H1 (cell line): Measurements from ENCODE around the gene DLGAP3. TPM values are rescaled to one million over a fixed set of nuclear protein-coding genes. Genes with fewer than 3 reads are reported as not detected.
A peak's percentile ranks its signal among the peaks of the same experiment; 100 is the strongest.

ENCODE experiments used
- CTCF ChIA-PET: fragments of 300-600 bp; sonication (Branson Sonifier 250); formaldehyde crosslinking; loops from one replicate; lab custom pipeline; 2021; ENCODE audit not compliant: partially characterized antibody; lab: Charles Lee
- POLR2A ChIA-PET: fragments of 300-600 bp; sonication (Branson Sonifier 250); formaldehyde crosslinking; loops from one replicate; lab custom pipeline; 2021; ENCODE audit warnings: inconsistent platforms; ENCODE audit not compliant: partially characterized antibody; lab: Charles Lee
- DNase-seq, 2 experiments: peaks; one replicate each; pipeline versions ENCODE4 v3.0.0 to v3.0.0-alpha.2; 2010 to 2022; ENCODE audit warnings: low spot score in 2 of 2, low read depth in 1 of 2, mixed read lengths in 1 of 2
- FAIRE-seq: peaks from 2 replicates; lab custom pipeline; 2011; peaks lifted over from hg19 to GRCh38; lab: Jason Lieb, UNC
- H2AFZ ChIP-seq: 2 replicates; pipeline ENCODE4 v1.8.1; 2012; ENCODE audit warnings: low read length, inconsistent platforms
- H2AK5ac ChIP-seq: 2 replicates; pipeline ENCODE4 v1.6.1; 2013; ENCODE audit warnings: low read depth, low read length
- H2BK120ac ChIP-seq: replicated peaks from 2 replicates; pipeline ENCODE3; 2013; ENCODE audit warnings: low read depth, low read length, inconsistent platforms
- H2BK12ac ChIP-seq: 2 replicates; pipeline ENCODE4 v1.6.1; 2013; ENCODE audit warnings: low read depth, low read length
- H2BK15ac ChIP-seq: 2 replicates; pipeline ENCODE4 v1.6.1; 2013; ENCODE audit warnings: low read length
- H2BK20ac ChIP-seq: 2 replicates; pipeline ENCODE4 v1.6.1; 2013; ENCODE audit warnings: low read length
- H2BK5ac ChIP-seq: 2 replicates; pipeline ENCODE4 v1.6.1; 2013; ENCODE audit warnings: low read depth, low read length
- H3K14ac ChIP-seq: 2 replicates; pipeline ENCODE4 v1.6.1; 2013; ENCODE audit warnings: inconsistent platforms; ENCODE audit not compliant: insufficient read length
- H3K18ac ChIP-seq: 2 replicates; pipeline ENCODE4 v1.6.1; 2013; ENCODE audit warnings: low read length; ENCODE audit errors: extremely low read depth
- H3K23ac ChIP-seq: 2 replicates; pipeline ENCODE4 v1.6.1; 2013; ENCODE audit warnings: inconsistent platforms; ENCODE audit not compliant: insufficient read length
- H3K23me2 ChIP-seq: 2 replicates; pipeline ENCODE4 v1.6.1; 2013; ENCODE audit warnings: low read depth, low read length
- H3K27ac ChIP-seq: 2 replicates; pipeline ENCODE4 v1.6.1; 2011; ENCODE audit warnings: low read depth, low read length, inconsistent platforms
- H3K27me3 ChIP-seq, 4 experiments: replicated peaks in 1 of 4; 1 replicate in 1 of 4; 2 replicates in 3 of 4; pipeline versions ENCODE4 v1.6.1 to v1.8.1; 2011 to 2013; ENCODE audit warnings: low read length in 3 of 4, mild to moderate bottlenecking in 3 of 4, inconsistent platforms in 2 of 4, mixed read lengths in 2 of 4, moderate library complexity in 1 of 4; ENCODE audit not compliant: control insufficient read depth in 3 of 4, insufficient read depth in 3 of 4; ENCODE audit errors: extremely low read depth in 1 of 4
- H3K36me3 ChIP-seq, 4 experiments: 2 replicates each; pipeline versions ENCODE4 v1.6.1 to v1.8.1; 2011 to 2013; ENCODE audit warnings: mild to moderate bottlenecking in 4 of 4, low read length in 3 of 4, moderate library complexity in 2 of 4, control low read depth in 1 of 4, inconsistent platforms in 1 of 4; ENCODE audit not compliant: insufficient read depth in 4 of 4, control insufficient read depth in 2 of 4
- H3K4ac ChIP-seq: replicated peaks from 2 replicates; pipeline ENCODE3; 2013; ENCODE audit warnings: low read length, low read depth, mixed read lengths, inconsistent platforms; ENCODE audit not compliant: insufficient read length
- H3K4me1 ChIP-seq, 4 experiments: replicated peaks in 1 of 4; 1 replicate in 1 of 4; 2 replicates in 3 of 4; pipeline versions ENCODE4 v1.6.1 to v1.8.1; 2011 to 2013; ENCODE audit warnings: low read length in 3 of 4, inconsistent platforms in 2 of 4, mixed read lengths in 1 of 4; ENCODE audit not compliant: insufficient read depth in 4 of 4, control insufficient read depth in 3 of 4
- H3K4me2 ChIP-seq, 2 experiments: 2 replicates each; pipeline versions ENCODE4 v1.6.1 to v1.8.1; 2011 to 2013; ENCODE audit warnings: low read depth in 2 of 2, low read length in 2 of 2, control low read depth in 1 of 2, inconsistent platforms in 1 of 2, mild to moderate bottlenecking in 1 of 2; ENCODE audit not compliant: insufficient read depth in 1 of 2
- H3K4me3 ChIP-seq, 4 experiments: fragments of 200-600, 300-600 bp in 1 of 4; sonication (generic), shearing (Covaris generic), sonication (Bioruptor Twin) in 1 of 4; 2 replicates each; pipeline versions ENCODE4 v1.5.1 to v1.8.1; 2011 to 2016; ENCODE audit warnings: low read length in 4 of 4, low read depth in 3 of 4, control low read depth in 2 of 4, inconsistent platforms in 2 of 4, mild to moderate bottlenecking in 2 of 4, mixed read lengths in 1 of 4, moderate library complexity in 1 of 4; ENCODE audit not compliant: insufficient read depth in 2 of 4; ENCODE audit errors: extremely low read depth in 1 of 4
- H3K56ac ChIP-seq: replicated peaks from 2 replicates; pipeline ENCODE3; 2013; ENCODE audit warnings: low read depth, mild to moderate bottlenecking, mixed read lengths, low read length, inconsistent platforms; ENCODE audit not compliant: insufficient read length
- H3K79me1 ChIP-seq: 2 replicates; pipeline ENCODE4 v1.6.1; 2013; ENCODE audit warnings: low read depth, low read length, control low read depth
- H3K79me2 ChIP-seq, 2 experiments: 2 replicates each; pipeline versions ENCODE4 v1.6.1 to v1.8.1; 2012 to 2013; ENCODE audit warnings: low read length in 2 of 2, mild to moderate bottlenecking in 2 of 2, inconsistent platforms in 1 of 2; ENCODE audit not compliant: insufficient read depth in 2 of 2, control insufficient read depth in 1 of 2
- H3K9ac ChIP-seq, 4 experiments: replicated peaks in 1 of 4; 1 replicate in 1 of 4; 2 replicates in 3 of 4; pipeline versions ENCODE4 v1.6.1 to v1.8.1; 2011 to 2013; ENCODE audit warnings: low read depth in 3 of 4, low read length in 3 of 4, control low read depth in 2 of 4, mild to moderate bottlenecking in 2 of 4, moderate library complexity in 2 of 4, inconsistent platforms in 1 of 4; ENCODE audit errors: extremely low read depth in 1 of 4
- H3K9me3 ChIP-seq, 2 experiments: 2 replicates each; pipeline versions ENCODE4 v1.6.1 to v1.8.1; 2012 to 2013; ENCODE audit warnings: mild to moderate bottlenecking in 2 of 2, moderate library complexity in 2 of 2, control low read depth in 1 of 2, inconsistent platforms in 1 of 2, low read depth in 1 of 2, low read length in 1 of 2, mixed read lengths in 1 of 2; ENCODE audit not compliant: insufficient read depth in 2 of 2
- H4K20me1 ChIP-seq, 2 experiments: replicated peaks in 1 of 2; 2 replicates each; pipeline versions ENCODE3 to v1.8.1; 2011 to 2013; ENCODE audit warnings: inconsistent platforms in 2 of 2, low read length in 2 of 2, mild to moderate bottlenecking in 1 of 2; ENCODE audit not compliant: insufficient read depth in 2 of 2, control insufficient read depth in 1 of 2
- H4K5ac ChIP-seq: 2 replicates; pipeline ENCODE4 v1.6.1; 2013; ENCODE audit warnings: low read length, low read depth, mixed read lengths, inconsistent platforms; ENCODE audit not compliant: insufficient read length
- H4K8ac ChIP-seq: 2 replicates; pipeline ENCODE4 v1.8.0; 2013; ENCODE audit warnings: mild to moderate bottlenecking, moderate library complexity, low read length, inconsistent platforms; ENCODE audit not compliant: insufficient read depth; ENCODE audit errors: extremely low read depth
- H4K91ac ChIP-seq: replicated peaks from 2 replicates; pipeline ENCODE3; 2013; ENCODE audit warnings: low read length, mixed read lengths, inconsistent platforms; ENCODE audit not compliant: insufficient read length
- BACH1 ChIP-seq: IDR thresholded peaks from 2 replicates; pipeline ENCODE4 v1.6.1; 2012; ENCODE audit warnings: low read length, improper control_type of control experiment
- CBX5 ChIP-seq: fragments of 300-800, 300-1000 bp; sonication (generic); IDR thresholded peaks from 2 replicates; pipeline ENCODE4 v1.7.1; 2016; ENCODE audit warnings: antibody characterized with exemption, low read length, low read depth
- CEBPB ChIP-seq: IDR thresholded peaks from 2 replicates; pipeline ENCODE4 v1.6.1; 2012; ENCODE audit warnings: low read depth, low read length
- E2F6 ChIP-seq: IDR thresholded peaks from 2 replicates; pipeline ENCODE4 v1.6.1; 2012; ENCODE audit warnings: inconsistent platforms
- EZH2 ChIP-seq: fragments of 200-600 bp; sonication (generic); IDR thresholded peaks from 2 replicates; pipeline ENCODE4 v1.7.1; 2012; ENCODE audit warnings: low read depth, mild to moderate bottlenecking, moderate library complexity, low read length, inconsistent platforms; ENCODE audit not compliant: severe bottlenecking
- HDAC6 ChIP-seq: IDR thresholded peaks from one replicate; pipeline ENCODE4 v1.7.1; 2012; ENCODE audit warnings: low read depth, mild to moderate bottlenecking, inconsistent platforms, low read length, moderate library complexity
- POLR2A ChIP-seq, 2 experiments: IDR thresholded peaks; 1 replicate in 1 of 2; 2 replicates in 1 of 2; pipeline ENCODE4 v1.6.1; 2011; ENCODE audit warnings: low read depth in 2 of 2, low read length in 2 of 2, mild to moderate bottlenecking in 2 of 2; ENCODE audit errors: control extremely low read depth in 1 of 2
- RNF2 ChIP-seq: fragments of 200-900, 300-1000 bp; sonication (generic); IDR thresholded peaks from 2 replicates; pipeline ENCODE4 v1.7.1; 2016; ENCODE audit warnings: borderline replicate concordance, low read depth, mild to moderate bottlenecking, antibody characterized with exemption, low read length; ENCODE audit not compliant: poor library complexity, severe bottlenecking; ENCODE audit errors: missing control alignments
- SRF ChIP-seq: IDR thresholded peaks from 2 replicates; pipeline ENCODE4 v1.6.1; 2011; ENCODE audit warnings: mild to moderate bottlenecking, low read depth, low read length, moderate library complexity
- YY1 ChIP-seq: IDR thresholded peaks from 2 replicates; pipeline ENCODE4 v1.6.1; 2011; ENCODE audit warnings: low read depth, mild to moderate bottlenecking, low read length
- WGBS, 2 experiments: shearing (Covaris generic) in 1 of 2; methylation state at CpG; one replicate each; pipeline versions ENCODE4 v1.1.6 to v1.1.7; 2013 to 2015; ENCODE audit warnings: low lambda C conversion rate in 2 of 2, mixed read lengths in 2 of 2, inconsistent platforms in 1 of 2, low coverage in 1 of 2, missing lambda C conversion rate in 1 of 2; ENCODE audit not compliant: insufficient replicate concordance in 2 of 2, insufficient coverage in 1 of 2, insufficient read length in 1 of 2; ENCODE audit errors: extremely low coverage in 1 of 2, missing lambda C conversion rate in 1 of 2; 5-methylcytosine and 5-hydroxymethylcytosine counted together
- polyA plus RNA-seq, 7 experiments: library from polyadenylated mRNA; depleted of rRNA in 3 of 7; stranded (reverse) in 5 of 7; unstranded in 2 of 7; fragments of >200 nt in 5 of 7; fragments of 200-250 nt in 2 of 7; gene quantifications; 1 replicate in 5 of 7; 2 replicates in 1 of 7; 4 replicates in 1 of 7; pipeline versions ENCODE4 v1.2.1 to v1.2.3, GENCODE V29; 2011 to 2013; ENCODE audit warnings: missing spikeins in 2 of 7, mixed read lengths in 2 of 7
- total RNA-seq: library from RNA; stranded (reverse); fragmentation: NEBNext Ultra II Directional; extraction: Animal tissue kit (Norgen Biotek cat#: 25700); gene quantifications from 2 replicates; pipeline ENCODE4 v1.2.1, GENCODE V29; 2021

Gene DLGAP3
- total and polyA plus RNA-seq, 2 of the 8 experiments (the other 6 are each of a cell fraction or from before 2014, with no cell fraction given): 3.8 to 13.2 TPM

GRCh38 chr1:34885405-34886247 is 43.8 kb downstream of the DLGAP3 start:
- ChIA-PET CTCF (interaction anchor here (0.6 to 9.8 kb wide), 12 partner anchors 12 to 485 kb away, joined by 3 to 81 read pairs (median 4); partner anchors contain the start of gene SMIM12), POLR2A (interaction anchor here (0.6 to 2.3 kb wide), 10 partner anchors 11 to 43 kb away, joined by 3 to 12 read pairs (median 3); partner anchors contain the start of genes DLGAP3 and SMIM12)
- Histone ChIP-seq H3K4me3 (peak overlapping the region; percentile 45 to 74 (median 69)), H3K27ac (no peak overlapping the region), H3K79me2 (no peaks in the 10 kb centered on the region), H2BK20ac (0 out of 2 replicates have a peak overlapping the region, but pooled peaks have one; percentile 18), H3K4ac (no peak overlapping the region), H4K91ac (no peak overlapping the region), H4K8ac (peak overlapping the region; percentile 23), H3K23me2 (peaks cover 9% of the 10 kb centered on the region; the same call in 1 of the 2 replicates), H3K14ac (no peak overlapping the region), H3K18ac (peak overlapping the region; percentile 76), H3K4me1 (peaks cover 0 to 10% (median 7%) of the 10 kb centered on the region in 4 experiments; a peak in 6 of 7 replicates), H3K23ac (no peak overlapping the region), H3K27me3 (peaks cover 0 to 16% (median 13%) of the 10 kb centered on the region in 4 experiments; a peak in 6 of 7 replicates), H3K79me1 (no peaks in the 10 kb centered on the region), H3K4me2 (peak overlapping the region; percentile 62 to 84), H4K20me1 (peaks cover 0 to 2% of the 10 kb centered on the region in 2 experiments), H2BK120ac (no peak overlapping the region), H3K9me3 (no peaks in the 10 kb centered on the region), H4K5ac (peak overlapping the region; percentile 52), H3K56ac (peak overlapping the region; percentile 50), H2BK12ac (peak overlapping the region; percentile 68; the same call in 1 of the 2 replicates), H2AK5ac (no peak overlapping the region), H3K36me3 (no peaks in the 10 kb centered on the region), H2BK5ac (peak overlapping the region; percentile 61; the same call in 1 of the 2 replicates), H2BK15ac (peak overlapping the region; percentile 97; the same call in 1 of the 2 replicates), H2AFZ (peak overlapping the region; percentile 81; the same call in 1 of the 2 replicates), H3K9ac (peak overlapping the region; percentile 35 to 45 (median 40); a peak in 6 of 7 replicates)
- DNase-seq: peak; percentile 25 to 95
- WGBS, 2 experiments: 9% methylated on average over 44 of the region's 80 CpGs; no CpG with 5 or more reads in 1 of the 2 experiments
- FAIRE-seq: no peak
- TF ChIP-seq BACH1 (no peak), HDAC6 (no peak), YY1 (no peak; the same call in 1 of the 2 replicates), E2F6 (0 out of 2 replicates have a peak, but pooled peaks have one; percentile 41), CBX5 (no peak), EZH2 (no peak), CEBPB (no peak), POLR2A (IDR thresholded peaks at IDR 0.05; ENCODE audit: control extremely low read depth in 1 of 2, low read depth in 2 of 2, low read length in 2 of 2) (peak in 1 of 2 experiments; percentile 63; a peak in 2 of 3 replicates), SRF (no peak), RNF2 (no peak)
